Measurements from ENCODE around the gene ASCL3. TPM values are rescaled to one million over a fixed set of nuclear protein-coding genes. Genes with fewer than 3 reads are reported as not detected.
A peak's percentile ranks its signal among the peaks of the same experiment; 100 is the strongest.
"Not testable (repeated sequence)": the region's sequence is repeated elsewhere in the genome, so short reads cannot be mapped to it uniquely, and the experiment has no call there.

The ASCL3 gene
- total RNA-seq, 1 donor from 2014 or later: not detected

GRCh38 chr11:8914661-8915018 lies 28.2 kb downstream of the ASCL3 start:
- no peaks in the 10 kb centered on the region for H3K9me3 Mint-ChIP-seq
- peak overlapping the region; percentile 15 for H3K27ac Mint-ChIP-seq
- peak overlapping the region; percentile 63 for H3K4me3 Mint-ChIP-seq
- peaks cover 34% of the 10 kb centered on the region for H3K4me1 Mint-ChIP-seq (ENCODE audit: low read depth)
- DNase-seq (ENCODE audit: low spot score): no peak
- H3K36me3 Mint-ChIP-seq (ENCODE audit: low read depth): peaks cover 24% of the 10 kb centered on the region
- intact Hi-C loops (cut with micrococcal nuclease): loop anchor here (1.0 to 10.0 kb wide), 6 partner anchors 45 to 1390 kb away; partner anchors contain the start of gene ADM
- peaks cover 6% of the 10 kb centered on the region for H3K27me3 Mint-ChIP-seq (ENCODE audit: insufficient read depth)

DNA sequence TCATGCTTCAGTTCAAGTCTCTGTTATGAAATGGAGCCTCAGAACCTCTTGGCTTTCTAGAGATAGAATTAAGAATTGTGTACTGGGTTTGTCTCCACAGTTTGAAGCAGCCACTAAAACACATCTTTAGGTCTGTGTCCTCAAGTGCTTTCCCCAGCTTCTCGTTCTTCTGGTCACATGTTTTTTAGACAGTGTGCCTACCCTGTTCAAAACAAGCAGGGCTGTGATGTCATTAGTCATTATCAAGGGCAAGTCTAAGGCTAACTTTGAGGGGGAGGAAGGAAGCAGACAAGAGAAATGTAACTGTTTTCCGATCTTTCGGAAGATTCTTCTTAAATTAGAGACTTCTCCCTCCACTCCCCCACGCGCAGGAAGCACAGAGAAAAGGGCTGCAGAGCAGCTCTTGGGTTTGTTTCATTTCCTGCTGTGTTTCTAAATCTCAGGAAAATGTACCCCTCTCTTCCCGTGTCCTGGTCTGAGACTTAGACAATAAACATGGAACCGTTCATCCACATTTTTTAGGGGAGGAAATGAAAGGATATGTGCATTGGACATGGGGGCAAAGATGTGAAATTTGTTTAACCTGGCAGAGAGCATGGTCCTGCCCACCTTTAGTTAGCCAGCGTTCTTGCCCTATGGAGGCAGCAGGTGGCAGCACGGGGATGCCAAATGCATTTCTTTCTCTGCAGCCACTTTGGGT lies 28.7 kb downstream of the ASCL3 start:
- intact Hi-C loops (cut with micrococcal nuclease): loop anchor here (1.0 to 10.0 kb wide), 6 partner anchors 45 to 1391 kb away; partner anchors contain the start of gene ADM
- Mint-ChIP-seq H3K4me3 (peak overlapping the region; percentile 63), H3K27me3 (ENCODE audit: insufficient read depth) (peaks cover 8% of the 10 kb centered on the region), H3K36me3 (ENCODE audit: low read depth) (peaks cover 24% of the 10 kb centered on the region), H3K4me1 (ENCODE audit: low read depth) (peaks cover 36% of the 10 kb centered on the region), H3K9me3 (no peaks in the 10 kb centered on the region), H3K27ac (peak overlapping the region; percentile 68)
- DNase-seq (ENCODE audit: low spot score): peak; percentile 10

- H3K27me3 Mint-ChIP-seq (ENCODE audit: insufficient read depth): peaks cover 12% of the 10 kb centered on the region
- H3K4me1 Mint-ChIP-seq (ENCODE audit: low read depth): peaks cover 45% of the 10 kb centered on the region
- peak within 1 kb of the TSS; percentile 87 for H3K27ac Mint-ChIP-seq
- no peaks in the 10 kb centered on the region for H3K9me3 Mint-ChIP-seq
- H3K4me3 Mint-ChIP-seq: peak within 1 kb of the TSS; percentile 97
- H3K36me3 Mint-ChIP-seq (ENCODE audit: low read depth): peaks cover 8% of the 10 kb centered on the region
- DNase-seq (ENCODE audit: low spot score): peak; percentile 77
- intact Hi-C loops (cut with micrococcal nuclease): loop anchor here (1.0 to 10.0 kb wide), 6 partner anchors 53 to 1394 kb away; partner anchors contain the start of genes ADM, IPO7, TMEM9B and ZNF143
These were observed 31.6 kb downstream of the ASCL3 start, which contains the start of gene AKIP1 for GRCh38 chr11:8911029-8911823. AKIP1 (plus strand) TSS chr11:8911189; CDS start chr11:8911450, 261 bp downstream.

GRCh38 chr11:8910649-8911026 lies 32.2 kb downstream of the ASCL3 start:
- intact Hi-C loops (cut with micrococcal nuclease): loop anchor here (1.0 to 10.0 kb wide), 6 partner anchors 54 to 1394 kb away; partner anchors contain the start of genes ADM, IPO7, TMEM9B and ZNF143
- Mint-ChIP-seq H3K4me1 (ENCODE audit: low read depth) (peaks cover 45% of the 10 kb centered on the region), H3K9me3 (no peaks in the 10 kb centered on the region), H3K27ac (no peak overlapping the region), H3K36me3 (ENCODE audit: low read depth) (peaks cover 8% of the 10 kb centered on the region), H3K4me3 (peak overlapping the region; percentile 85), H3K27me3 (ENCODE audit: insufficient read depth) (peaks cover 12% of the 10 kb centered on the region)
- DNase-seq (ENCODE audit: low spot score): no peak

DNA sequence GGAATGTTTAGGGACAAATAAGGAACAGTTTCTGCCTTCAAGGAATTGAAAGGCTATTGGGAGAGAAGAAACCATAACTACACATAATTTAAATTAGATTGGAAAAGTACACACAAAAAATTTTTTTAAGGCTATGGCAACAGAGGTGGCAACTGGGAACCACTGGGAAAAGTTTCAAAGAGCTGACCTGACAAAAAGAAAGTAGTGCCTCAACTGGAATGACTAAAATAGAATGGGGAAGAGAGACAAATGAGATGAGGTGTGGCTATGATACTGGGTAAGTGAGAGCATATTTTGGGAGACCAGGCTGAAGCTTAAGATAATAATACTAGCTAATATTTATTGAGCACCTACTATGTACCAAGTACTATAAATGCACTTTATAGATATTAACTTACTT lies 34.7 kb downstream of the ASCL3 start:
- H3K36me3 Mint-ChIP-seq (ENCODE audit: low read depth): peaks cover 2% of the 10 kb centered on the region
- H3K4me1 Mint-ChIP-seq (ENCODE audit: low read depth): peaks cover 26% of the 10 kb centered on the region
- no peak overlapping the region for H3K4me3 Mint-ChIP-seq
- intact Hi-C loops (cut with micrococcal nuclease): no loop called here
- no peak overlapping the region for H3K27ac Mint-ChIP-seq
- H3K9me3 Mint-ChIP-seq: no peaks in the 10 kb centered on the region
- no peak for DNase-seq (ENCODE audit: low spot score)
- peaks cover 20% of the 10 kb centered on the region for H3K27me3 Mint-ChIP-seq (ENCODE audit: insufficient read depth)

- Mint-ChIP-seq H3K27ac (no peak overlapping the region), H3K9me3 (peaks cover 5% of the 10 kb centered on the region), H3K27me3 (ENCODE audit: insufficient read depth) (peaks cover 20% of the 10 kb centered on the region), H3K36me3 (ENCODE audit: low read depth) (peaks cover 4% of the 10 kb centered on the region), H3K4me3 (no peak overlapping the region), H3K4me1 (ENCODE audit: low read depth) (peaks cover 22% of the 10 kb centered on the region)
- no peak for DNase-seq (ENCODE audit: low spot score)
- intact Hi-C loops (cut with micrococcal nuclease): no loop called here
These were observed 35.7 kb downstream of the ASCL3 start for GRCh38 chr11:8907116-8907515.

GRCh38 chr11:8905528-8906165 lies 37.2 kb downstream of the ASCL3 start:
- Mint-ChIP-seq H3K4me3 (no peak overlapping the region), H3K4me1 (ENCODE audit: low read depth) (peaks cover 20% of the 10 kb centered on the region), H3K9me3 (peaks cover 12% of the 10 kb centered on the region), H3K27ac (no peak overlapping the region), H3K27me3 (ENCODE audit: insufficient read depth) (peaks cover 24% of the 10 kb centered on the region), H3K36me3 (ENCODE audit: low read depth) (peaks cover 2% of the 10 kb centered on the region)
- intact Hi-C loops (cut with micrococcal nuclease): no loop called here
- DNase-seq (ENCODE audit: low spot score): no peak

GRCh38 chr11:8899119-8899753 lies 43.6 kb downstream of the ASCL3 start:
- intact Hi-C loops (cut with micrococcal nuclease): no loop called here
- Mint-ChIP-seq H3K4me3 (no peak overlapping the region), H3K27me3 (ENCODE audit: insufficient read depth) (peaks cover 8% of the 10 kb centered on the region), H3K36me3 (ENCODE audit: low read depth) (peaks cover 3% of the 10 kb centered on the region), H3K27ac (no peak overlapping the region), H3K4me1 (ENCODE audit: low read depth) (no peaks in the 10 kb centered on the region), H3K9me3 (peaks cover 28% of the 10 kb centered on the region)
- DNase-seq (ENCODE audit: low spot score): no peak

DNA sequence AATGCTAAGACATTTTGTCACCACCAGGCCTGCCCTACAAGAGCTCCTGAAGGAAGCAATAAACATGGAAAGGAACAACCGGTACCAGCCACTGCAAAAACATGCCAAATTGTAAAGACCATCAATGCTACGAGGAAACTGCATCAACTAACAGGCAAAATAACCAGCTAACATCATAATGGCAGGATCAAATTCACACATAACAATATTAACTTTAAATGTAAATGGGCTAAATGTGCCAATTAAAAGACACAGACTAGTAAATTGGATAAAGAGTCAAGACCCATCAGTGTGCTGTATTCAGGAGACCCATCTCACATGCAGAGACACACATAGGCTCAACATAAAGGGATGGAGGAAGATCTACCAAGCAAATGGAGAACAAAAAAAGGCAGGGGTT lies 51.6 kb downstream of the ASCL3 start:
- H3K36me3 Mint-ChIP-seq (ENCODE audit: low read depth); H3K27ac Mint-ChIP-seq; H3K27me3 Mint-ChIP-seq (ENCODE audit: insufficient read depth); H3K4me1 Mint-ChIP-seq (ENCODE audit: low read depth); DNase-seq (ENCODE audit: low spot score); H3K4me3 Mint-ChIP-seq; intact Hi-C loops (cut with micrococcal nuclease): not testable (repeated sequence)
- peaks cover 11% of the 10 kb centered on the region for H3K9me3 Mint-ChIP-seq

Other genes with a start within 250 kb of the ASCL3 start
- gene AKIP1, start 31.8 kb downstream of the ASCL3 start, total RNA-seq: 33.4 and 36.9 TPM in 2 replicates
- not detected in 2 replicates for gene C11orf16, start 10.1 kb downstream of the ASCL3 start, total RNA-seq
- gene TMEM9B, start 21.4 kb upstream of the ASCL3 start, total RNA-seq: 27.0 and 31.3 TPM in 2 replicates
- 4.4 and 4.8 TPM in 2 replicates for gene NRIP3, start 61.0 kb upstream of the ASCL3 start, total RNA-seq
- not detected in 2 replicates for gene SCUBE2, start 148.6 kb upstream of the ASCL3 start, total RNA-seq

Measured in activated T-helper 1 cell treated with anti-CD3 and anti-CD28 coated beads, Interleukin-12 subunit alpha, Interleukin-12 subunit beta, Interleukin-2, Interleukin-4 antibody, amounts not matched to agents 30 ng/mL and 10 ng/mL and 1 ng/mL, durations not matched to agents 14 hours and 24 hours and 36 hours (primary cell).